Measurements from ENCODE around the gene KLHL6. TPM values are rescaled to one million over a fixed set of nuclear protein-coding genes. Genes with fewer than 3 reads are reported as not detected.
"Not testable (repeated sequence)": the region's sequence is repeated elsewhere in the genome, so short reads cannot be mapped to it uniquely, and the experiment has no call there.

The KLHL6 gene
- total RNA-seq, 2 experiments from 2014 or later: 40.4 to 41.2 TPM

DNA sequence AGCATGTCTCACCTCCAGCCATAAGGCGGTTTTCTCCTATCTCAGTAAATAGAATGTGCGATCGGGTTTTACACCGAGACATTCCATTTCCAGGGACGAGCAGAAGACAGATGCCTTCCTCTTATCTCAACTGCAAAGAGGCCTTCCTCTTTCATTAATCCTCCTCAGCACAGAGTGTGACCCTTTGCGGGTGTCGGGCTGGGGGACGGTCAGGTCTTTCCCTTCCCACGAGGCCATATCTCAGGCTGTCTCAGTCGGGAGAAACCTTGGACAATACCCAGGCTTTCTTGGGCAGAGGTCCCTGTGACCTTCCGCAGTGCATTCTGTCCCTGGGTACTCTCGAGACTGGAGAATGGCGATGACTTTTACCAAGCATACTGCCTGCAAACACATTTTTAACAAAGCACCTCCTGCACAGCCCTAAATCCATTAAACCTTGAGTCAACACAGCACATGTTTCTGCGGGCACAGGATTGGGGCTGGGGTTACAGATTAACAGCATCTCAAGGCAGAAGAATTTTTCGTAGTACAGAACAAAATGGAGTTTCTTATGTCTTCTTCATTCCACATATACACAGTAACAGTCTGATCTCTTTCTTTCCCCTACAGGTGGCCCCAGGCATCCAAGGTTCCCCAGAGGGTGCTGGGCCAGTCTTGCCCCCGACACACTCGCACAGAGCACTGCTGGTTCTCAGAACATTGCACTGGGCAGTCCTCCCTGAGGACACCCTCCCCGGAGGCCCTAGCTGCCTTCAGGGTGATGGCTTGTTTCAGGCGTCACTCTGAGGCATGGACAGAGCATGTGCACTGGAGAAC, 34.6 kb downstream of the KLHL6 start:
- H3K27me3 Mint-ChIP-seq, POLR2A ChIA-PET, H3K4me3 Mint-ChIP-seq, DNase-seq, H3K9me3 Mint-ChIP-seq, CTCF ChIA-PET: not testable (repeated sequence)
- H3K27ac Mint-ChIP-seq: peak overlapping the region; percentile 65
- peaks cover 56% of the 10 kb centered on the region for H3K4me1 Mint-ChIP-seq
- H3K36me3 Mint-ChIP-seq (ENCODE audit: low read depth): peaks cover 66% of the 10 kb centered on the region

GRCh38 chr3:183520295-183520694, 35.2 kb downstream of the KLHL6 start:
- H3K27me3 Mint-ChIP-seq, H3K4me3 Mint-ChIP-seq, H3K9me3 Mint-ChIP-seq, POLR2A ChIA-PET, DNase-seq, CTCF ChIA-PET: not testable (repeated sequence)
- Mint-ChIP-seq H3K4me1 (peaks cover 57% of the 10 kb centered on the region), H3K27ac (peak overlapping the region; percentile 44), H3K36me3 (ENCODE audit: low read depth) (peaks cover 64% of the 10 kb centered on the region)

DNA sequence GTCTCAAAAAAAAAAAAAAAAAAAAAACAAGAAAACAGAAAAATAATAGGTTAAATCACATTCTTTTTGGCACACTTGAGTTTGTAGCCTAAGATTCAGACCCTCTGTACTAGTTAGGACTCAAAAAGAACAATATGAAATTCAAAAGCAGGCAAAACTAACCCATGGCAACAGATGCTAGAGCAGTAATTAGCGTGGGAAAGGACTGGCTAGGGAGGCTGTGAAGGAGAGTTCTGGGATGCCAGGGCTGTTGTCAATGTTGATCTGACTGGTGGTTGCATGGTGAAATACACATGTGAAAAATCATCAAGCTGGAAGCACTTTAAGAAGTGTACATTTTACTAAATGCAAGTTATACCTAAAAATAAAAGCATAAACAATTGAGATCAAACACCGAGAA, 35.6 kb downstream of the KLHL6 start:
- Mint-ChIP-seq H3K27ac (no peak overlapping the region), H3K4me3 (no peak overlapping the region), H3K4me1 (peaks cover 58% of the 10 kb centered on the region), H3K36me3 (ENCODE audit: low read depth) (peaks cover 63% of the 10 kb centered on the region), H3K9me3 (peaks cover 2% of the 10 kb centered on the region), H3K27me3 (no peaks in the 10 kb centered on the region)
- ChIA-PET CTCF (no interaction called here), POLR2A (no interaction called here)
- no peak for DNase-seq

GRCh38 chr3:183518491-183519251, 36.8 kb downstream of the KLHL6 start:
- DNase-seq: no peak
- H3K9me3 Mint-ChIP-seq: peaks cover 2% of the 10 kb centered on the region
- peaks cover 63% of the 10 kb centered on the region for H3K36me3 Mint-ChIP-seq (ENCODE audit: low read depth)
- ChIA-PET CTCF (interaction anchor here (0.7 to 0.8 kb wide), 2 partner anchors 41 to 246 kb away, joined by 3 read pairs; no protein-coding TSS in a partner anchor), POLR2A (interaction anchor here (0.6 kb wide), 1 partner anchor 71 kb away, joined by 3 read pairs; no protein-coding TSS in a partner anchor)
- peaks cover 64% of the 10 kb centered on the region for H3K4me1 Mint-ChIP-seq
- H3K27ac Mint-ChIP-seq: peak overlapping the region; percentile 63
- peak overlapping the region; percentile 6 for H3K4me3 Mint-ChIP-seq
- no peaks in the 10 kb centered on the region for H3K27me3 Mint-ChIP-seq

GRCh38 chr3:183517607-183518006, 37.9 kb downstream of the KLHL6 start:
- POLR2A ChIA-PET: no interaction called here
- Mint-ChIP-seq H3K4me3 (no peak overlapping the region), H3K27me3 (no peaks in the 10 kb centered on the region), H3K36me3 (ENCODE audit: low read depth) (peaks cover 59% of the 10 kb centered on the region), H3K4me1 (peaks cover 74% of the 10 kb centered on the region), H3K9me3 (peaks cover 2% of the 10 kb centered on the region), H3K27ac (peak overlapping the region; percentile 81)
- no peak for DNase-seq
- CTCF ChIA-PET: no interaction called here

DNA sequence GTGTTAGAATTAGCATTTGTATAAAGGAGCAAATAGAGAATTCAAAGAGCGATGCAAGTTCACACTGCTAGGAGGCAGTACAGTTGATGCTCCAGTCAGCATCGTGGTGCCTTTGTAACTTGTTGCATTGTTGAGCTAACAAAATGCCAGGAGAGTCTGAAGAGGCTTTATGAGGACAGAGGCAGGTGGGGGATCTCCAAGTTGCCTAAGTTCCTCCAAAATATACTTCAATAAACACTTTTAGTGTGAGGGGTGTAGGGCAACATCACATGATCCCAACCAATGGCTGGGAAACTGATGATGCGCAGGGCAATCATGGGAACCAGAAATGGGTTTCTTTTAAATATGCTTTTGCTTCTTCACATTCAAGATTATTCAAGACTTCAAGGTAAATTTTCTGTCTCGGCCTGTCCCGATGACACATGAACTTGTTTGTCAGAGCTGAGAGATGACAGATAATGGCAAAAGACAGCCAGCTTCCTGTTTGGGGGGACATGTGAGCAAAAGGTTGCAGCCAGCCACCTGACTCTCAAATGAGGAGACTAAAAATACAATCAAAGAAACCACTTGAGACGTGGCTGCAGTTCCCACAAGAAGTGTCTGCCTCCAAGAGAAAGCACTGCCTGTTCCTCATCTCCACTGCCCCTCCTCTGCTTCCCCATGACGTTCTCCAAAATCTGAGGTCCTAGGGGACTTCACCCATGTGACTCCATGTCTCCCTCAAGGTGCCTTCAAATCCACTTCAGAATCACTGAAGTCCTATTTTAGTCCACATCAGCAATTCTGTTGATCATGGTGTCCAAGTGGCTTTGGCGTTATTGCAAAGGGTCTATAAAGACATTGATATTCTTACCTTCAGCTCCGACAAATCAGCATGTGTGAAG, 39.3 kb downstream of the KLHL6 start:
- Mint-ChIP-seq H3K4me1 (peaks cover 79% of the 10 kb centered on the region), H3K27ac (peak overlapping the region; percentile 90), H3K4me3 (peak overlapping the region; percentile 23), H3K27me3 (no peaks in the 10 kb centered on the region), H3K9me3 (peaks cover 2% of the 10 kb centered on the region), H3K36me3 (ENCODE audit: low read depth) (peaks cover 58% of the 10 kb centered on the region)
- DNase-seq: peak; percentile 81
- ChIA-PET POLR2A (no interaction called here), CTCF (interaction anchor here (1.1 to 1.2 kb wide), 5 partner anchors 11 to 120 kb away, joined by 3 to 4 read pairs (median 3); no protein-coding TSS in a partner anchor)

DNA sequence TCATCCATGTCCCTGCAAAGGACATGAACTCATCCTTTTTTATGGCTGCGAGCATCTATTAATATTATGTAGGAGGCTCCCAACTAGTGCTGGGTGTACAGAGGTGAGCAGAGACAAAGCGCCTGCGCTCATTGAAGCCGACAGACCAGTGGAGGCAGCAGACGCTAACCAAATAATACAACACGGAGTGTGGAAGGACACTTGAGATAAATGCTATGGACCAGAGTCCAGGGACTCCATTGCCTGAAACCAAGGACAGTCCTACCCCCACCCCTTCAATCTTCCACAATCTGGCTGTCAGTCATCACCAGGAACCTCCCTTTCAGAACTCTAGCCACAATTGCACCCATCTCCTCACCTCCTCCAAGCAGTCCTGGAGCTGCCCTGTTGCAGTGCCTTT, 41.5 kb downstream of the KLHL6 start:
- ChIA-PET POLR2A (no interaction called here), CTCF (interaction anchor here (0.9 to 1.4 kb wide), 2 partner anchors 13 to 16 kb away, joined by 3 to 4 read pairs; no protein-coding TSS in a partner anchor)
- Mint-ChIP-seq H3K27me3 (no peaks in the 10 kb centered on the region), H3K4me3 (peak overlapping the region; percentile 18), H3K27ac (peak overlapping the region; percentile 77), H3K36me3 (ENCODE audit: low read depth) (peaks cover 51% of the 10 kb centered on the region), H3K9me3 (peaks cover 2% of the 10 kb centered on the region), H3K4me1 (peaks cover 67% of the 10 kb centered on the region)
- DNase-seq: no peak

DNA sequence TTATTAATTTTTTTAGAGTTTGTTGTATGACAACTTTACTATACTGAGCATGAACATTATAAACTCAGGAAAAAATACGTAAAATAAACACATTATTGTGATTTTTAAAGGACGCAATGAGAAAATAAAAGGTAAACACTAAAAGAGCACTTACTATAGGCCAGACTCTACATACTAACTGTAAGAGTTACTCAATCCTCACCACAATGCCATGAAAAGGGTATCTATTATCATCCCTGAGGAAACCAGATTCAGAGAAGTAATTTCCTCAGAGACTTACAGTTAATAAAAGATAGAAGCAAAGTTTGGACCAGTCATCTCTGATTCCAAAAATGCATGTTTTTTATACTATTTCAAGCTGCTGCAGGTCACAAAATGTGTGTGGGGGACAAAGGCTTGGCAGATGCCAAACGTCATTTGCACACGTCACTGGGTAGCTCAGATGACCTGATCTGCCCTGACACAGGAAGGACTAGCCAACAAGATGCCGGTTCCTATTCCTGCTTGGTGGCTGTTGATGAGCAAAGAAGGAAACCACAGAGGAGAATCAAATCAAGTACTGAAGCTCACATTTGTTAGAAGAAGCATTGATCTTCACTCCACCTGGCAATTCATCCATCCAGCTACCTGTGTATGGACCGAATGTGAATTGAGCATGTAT, 42.3 kb downstream of the KLHL6 start:
- ChIA-PET POLR2A (no interaction called here), CTCF (interaction anchor here (0.6 to 1.4 kb wide), 4 partner anchors 12 to 32 kb away, joined by 3 to 6 read pairs (median 4); no protein-coding TSS in a partner anchor)
- DNase-seq: peak; percentile 68
- peak overlapping the region; percentile 51 for H3K4me3 Mint-ChIP-seq
- H3K4me1 Mint-ChIP-seq: peaks cover 59% of the 10 kb centered on the region
- H3K27ac Mint-ChIP-seq: peak overlapping the region; percentile 77
- H3K36me3 Mint-ChIP-seq (ENCODE audit: low read depth): peaks cover 53% of the 10 kb centered on the region
- H3K9me3 Mint-ChIP-seq: peaks cover 2% of the 10 kb centered on the region
- H3K27me3 Mint-ChIP-seq: no peaks in the 10 kb centered on the region

- CTCF ChIA-PET, POLR2A ChIA-PET, H3K27me3 Mint-ChIP-seq, H3K4me3 Mint-ChIP-seq, DNase-seq, H3K9me3 Mint-ChIP-seq: not testable (repeated sequence)
- peaks cover 55% of the 10 kb centered on the region for H3K36me3 Mint-ChIP-seq (ENCODE audit: low read depth)
- H3K27ac Mint-ChIP-seq: peak overlapping the region; percentile 1
- peaks cover 49% of the 10 kb centered on the region for H3K4me1 Mint-ChIP-seq
These were observed 44.0 kb downstream of the KLHL6 start for GRCh38 chr3:183511286-183512131.

- no peak overlapping the region for H3K27ac Mint-ChIP-seq
- no peaks in the 10 kb centered on the region for H3K27me3 Mint-ChIP-seq
- H3K9me3 Mint-ChIP-seq: peaks cover 12% of the 10 kb centered on the region
- ChIA-PET CTCF (interaction anchor here (0.9 to 1.1 kb wide), 3 partner anchors 18 to 72 kb away, joined by 3 read pairs; no protein-coding TSS in a partner anchor), POLR2A (no interaction called here)
- peaks cover 25% of the 10 kb centered on the region for H3K4me1 Mint-ChIP-seq
- H3K36me3 Mint-ChIP-seq (ENCODE audit: low read depth): peaks cover 63% of the 10 kb centered on the region
- no peak overlapping the region for H3K4me3 Mint-ChIP-seq
- DNase-seq: no peak
These were observed 46.7 kb downstream of the KLHL6 start for GRCh38 chr3:183508821-183509220.

GRCh38 chr3:183507551-183507950, 48.0 kb downstream of the KLHL6 start:
- CTCF ChIA-PET: interaction anchor here (1.1 kb wide), 2 partner anchors 20 to 28 kb away, joined by 3 read pairs; no protein-coding TSS in a partner anchor
- Mint-ChIP-seq H3K27ac (no peak overlapping the region), H3K9me3 (peaks cover 12% of the 10 kb centered on the region), H3K36me3 (ENCODE audit: low read depth) (peaks cover 68% of the 10 kb centered on the region), H3K4me1 (peaks cover 14% of the 10 kb centered on the region), H3K4me3 (no peak overlapping the region), H3K27me3 (no peaks in the 10 kb centered on the region)
- no peak for DNase-seq
- POLR2A ChIA-PET: interaction anchor here (0.6 kb wide), 1 partner anchor 334 kb away, joined by 3 read pairs; no protein-coding TSS in a partner anchor

Measured in activated CD4-positive, alpha-beta T cell treated with anti-CD3 and anti-CD28 coated beads, Interleukin-2, amount 10 ng/mL, durations not matched to agents 7 days and 5 days (primary cell).